ENCODE results near the gene BTBD18.

GRCh38 chr11:57699813-57700212, 51.8 kb downstream of the BTBD18 start:
- TF ChIP-seq CTCF (IDR thresholded peaks at IDR 0.05) (no peak), POLR2A (IDR thresholded peaks at IDR 0.05) (no peak), POLR2AphosphoS5 (IDR thresholded peaks at IDR 0.05; ENCODE audit: insufficient read depth in 1 of 2, low read depth in 1 of 2) (no peak)

All from vagina (tissue), 2 donors.